Measurements from ENCODE around the gene CARD9.
A peak's percentile ranks its signal among the peaks of the same experiment; 100 is the strongest.

Gene CARD9

DNA sequence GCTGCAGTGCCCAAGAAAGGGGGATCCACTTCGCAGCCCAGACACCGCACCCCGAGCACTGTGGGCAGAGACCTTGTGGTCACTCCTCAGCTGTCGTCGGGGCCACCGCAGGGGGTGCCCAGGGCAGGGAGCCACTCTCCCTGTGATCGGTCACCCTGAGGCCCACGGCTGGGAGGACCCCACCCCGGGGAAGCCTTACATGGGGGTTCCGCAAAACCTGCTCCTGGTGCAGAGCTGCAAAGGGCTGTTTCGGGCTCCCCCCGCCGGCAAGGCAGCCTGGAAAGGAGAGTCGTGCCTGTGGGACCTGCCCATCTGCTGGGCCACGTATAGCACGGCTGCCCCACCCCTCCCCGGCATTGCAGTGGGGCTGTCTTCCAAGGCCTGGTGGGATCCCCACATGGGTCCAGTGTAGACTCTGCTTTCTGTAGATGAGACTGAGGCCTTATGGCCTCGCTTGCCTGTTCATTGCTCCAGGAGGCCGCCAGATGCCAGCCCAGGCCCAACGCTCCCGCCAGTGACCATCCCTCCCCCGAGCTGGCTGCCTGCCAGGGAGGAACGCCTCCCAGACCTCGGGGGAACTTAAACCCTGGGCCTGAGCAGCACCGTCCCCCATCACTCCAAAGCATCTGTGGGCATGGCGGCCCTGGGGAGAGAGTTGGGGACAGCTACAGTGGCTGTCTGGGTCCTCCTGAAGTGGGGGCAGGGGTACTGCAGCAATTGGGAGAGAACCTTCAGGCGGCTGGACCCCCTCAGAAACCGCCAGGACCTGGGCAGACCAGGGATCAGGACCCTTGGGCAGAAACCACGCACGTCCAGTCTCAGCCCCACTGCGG is 8.3 kb downstream of the CARD9 start:
- no peak overlapping the region for H3K4me2 ChIP-seq
- no peaks in the 10 kb centered on the region for H3K27me3 ChIP-seq (ENCODE audit: insufficient read depth, low read depth)
- no peaks in the 10 kb centered on the region for H4K20me1 ChIP-seq (ENCODE audit: insufficient read depth)
- TF ChIP-seq, protein P1, sequence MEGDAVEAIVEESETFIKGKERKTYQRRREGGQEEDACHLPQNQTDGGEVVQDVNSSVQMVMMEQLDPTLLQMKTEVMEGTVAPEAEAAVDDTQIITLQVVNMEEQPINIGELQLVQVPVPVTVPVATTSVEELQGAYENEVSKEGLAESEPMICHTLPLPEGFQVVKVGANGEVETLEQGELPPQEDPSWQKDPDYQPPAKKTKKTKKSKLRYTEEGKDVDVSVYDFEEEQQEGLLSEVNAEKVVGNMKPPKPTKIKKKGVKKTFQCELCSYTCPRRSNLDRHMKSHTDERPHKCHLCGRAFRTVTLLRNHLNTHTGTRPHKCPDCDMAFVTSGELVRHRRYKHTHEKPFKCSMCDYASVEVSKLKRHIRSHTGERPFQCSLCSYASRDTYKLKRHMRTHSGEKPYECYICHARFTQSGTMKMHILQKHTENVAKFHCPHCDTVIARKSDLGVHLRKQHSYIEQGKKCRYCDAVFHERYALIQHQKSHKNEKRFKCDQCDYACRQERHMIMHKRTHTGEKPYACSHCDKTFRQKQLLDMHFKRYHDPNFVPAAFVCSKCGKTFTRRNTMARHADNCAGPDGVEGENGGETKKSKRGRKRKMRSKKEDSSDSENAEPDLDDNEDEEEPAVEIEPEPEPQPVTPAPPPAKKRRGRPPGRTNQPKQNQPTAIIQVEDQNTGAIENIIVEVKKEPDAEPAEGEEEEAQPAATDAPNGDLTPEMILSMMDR (conservative IDR thresholded peaks at IDR 0.05; ENCODE audit: low read depth, low read length): no peak
- H3K4me1 ChIP-seq (ENCODE audit: low read depth, poor library complexity, severe bottlenecking): peaks cover 10% of the 10 kb centered on the region
- no peaks in the 10 kb centered on the region for H3K79me2 ChIP-seq (ENCODE audit: insufficient read depth, low read depth)
- no peak overlapping the region for H3K4me3 ChIP-seq (IDR thresholded peaks at IDR 0.05; ENCODE audit: insufficient read depth, low read depth, low read length)
- no peaks in the 10 kb centered on the region for H3K36me3 ChIP-seq (ENCODE audit: insufficient read depth)
- no peak overlapping the region for H2AFZ ChIP-seq (ENCODE audit: low read depth)
- no peak overlapping the region for H3K27ac ChIP-seq
- no peak overlapping the region for H3K9ac ChIP-seq

DNA sequence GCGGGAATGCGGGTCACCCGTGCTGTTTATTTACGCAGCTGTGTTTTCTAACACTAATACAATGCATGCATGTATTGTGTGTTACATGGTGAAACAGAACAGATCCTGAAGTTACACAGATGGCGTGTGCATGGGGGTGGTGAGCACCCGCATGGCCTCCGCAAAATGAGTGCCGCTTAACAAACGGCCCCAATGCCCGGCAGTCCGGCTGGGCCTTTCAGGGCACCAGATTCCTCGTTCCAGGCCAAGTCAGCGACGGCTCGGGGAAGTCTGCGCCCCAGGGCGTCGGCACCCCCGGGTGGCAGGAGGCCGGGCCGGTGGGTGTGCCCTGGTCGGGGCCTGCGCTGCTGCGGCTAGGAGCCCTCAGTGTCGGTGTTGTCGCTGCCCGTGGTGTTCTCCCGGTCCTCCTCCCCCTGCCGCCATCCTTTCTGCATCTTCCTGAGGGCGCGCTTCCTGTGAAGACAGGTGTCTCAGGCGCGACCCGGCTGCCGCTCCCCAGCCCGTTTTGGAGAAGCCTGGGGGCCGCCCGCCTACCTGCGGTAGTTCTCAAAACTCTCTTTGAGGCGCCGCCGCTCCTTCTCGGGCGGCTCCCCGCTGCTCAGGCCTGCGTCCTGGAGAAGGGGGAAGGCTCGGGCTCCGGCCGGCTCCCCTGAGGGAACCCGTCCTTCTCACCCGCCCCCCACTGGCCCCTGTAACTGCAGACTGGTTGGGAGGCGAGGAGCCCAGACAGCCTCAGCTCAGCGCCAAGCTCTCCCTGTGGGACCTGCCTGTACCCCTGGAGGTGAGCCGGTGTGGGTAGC is 9.3 kb downstream of the CARD9 start:
- Histone ChIP-seq H3K4me3 (IDR thresholded peaks at IDR 0.05; ENCODE audit: insufficient read depth, low read depth, low read length) (no peak overlapping the region), H3K27me3 (ENCODE audit: insufficient read depth, low read depth) (no peaks in the 10 kb centered on the region), H4K20me1 (ENCODE audit: insufficient read depth) (no peaks in the 10 kb centered on the region), H2AFZ (ENCODE audit: low read depth) (0 out of 2 replicates have a peak overlapping the region, but pooled peaks have one; percentile 42), H3K9ac (peak overlapping the region; percentile 89; the same call in 1 of the 2 replicates), H3K36me3 (ENCODE audit: insufficient read depth) (no peaks in the 10 kb centered on the region), H3K4me1 (ENCODE audit: low read depth, poor library complexity, severe bottlenecking) (peaks cover 10% of the 10 kb centered on the region), H3K27ac (no peak overlapping the region; the same call in 1 of the 2 replicates), H3K4me2 (peak overlapping the region; percentile 37; the same call in 1 of the 2 replicates), H3K79me2 (ENCODE audit: insufficient read depth, low read depth) (no peaks in the 10 kb centered on the region)
- TF ChIP-seq, protein P1 (conservative IDR thresholded peaks at IDR 0.05; ENCODE audit: low read depth, low read length): peak; percentile 24; the same call in 1 of the 2 replicates

GRCh38 chr9:136363106-136363948 is 10.1 kb downstream of the CARD9 start, which contains the start of gene DNLZ:
DNLZ (minus strand) TSS chr9:136363744; CDS start chr9:136363714, 30 bp downstream.
- TF ChIP-seq, protein P1 (conservative IDR thresholded peaks at IDR 0.05; ENCODE audit: low read depth, low read length): peak; percentile 84
- Histone ChIP-seq H2AFZ (ENCODE audit: low read depth) (peak within 1 kb of the TSS; percentile 42), H3K4me2 (peak within 1 kb of the TSS; percentile 37; the same call in 1 of the 2 replicates), H3K4me3 (IDR thresholded peaks at IDR 0.05; ENCODE audit: insufficient read depth, low read depth, low read length) (no peak within 1 kb of the TSS), H3K9ac (peak within 1 kb of the TSS; percentile 89), H3K4me1 (ENCODE audit: low read depth, poor library complexity, severe bottlenecking) (peaks cover 10% of the 10 kb centered on the region), H3K79me2 (ENCODE audit: insufficient read depth, low read depth) (no peaks in the 10 kb centered on the region), H3K27me3 (ENCODE audit: insufficient read depth, low read depth) (no peaks in the 10 kb centered on the region), H3K27ac (peak within 1 kb of the TSS; percentile 72), H3K36me3 (ENCODE audit: insufficient read depth) (no peaks in the 10 kb centered on the region), H4K20me1 (ENCODE audit: insufficient read depth) (no peaks in the 10 kb centered on the region)

DNA sequence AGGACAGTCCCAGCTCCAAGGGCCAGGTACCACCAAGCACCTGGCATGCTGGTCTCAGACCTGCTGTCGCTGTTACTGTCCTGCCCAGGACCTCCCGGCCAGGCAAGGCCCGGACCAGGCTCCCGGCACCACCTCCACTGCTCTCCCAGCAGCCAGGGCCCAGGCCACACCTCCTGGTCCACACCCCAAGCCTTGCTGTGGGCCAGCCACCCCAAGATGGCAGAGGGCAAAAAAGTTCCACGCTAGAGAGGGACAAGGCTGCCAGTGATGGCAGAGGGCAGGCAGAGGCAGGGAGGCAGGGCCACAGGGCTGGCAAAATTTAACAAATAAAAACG is 11.1 kb downstream of the CARD9 start:
- peak overlapping the region; percentile 24; the same call in 1 of the 2 replicates for H3K4me2 ChIP-seq
- peaks cover 10% of the 10 kb centered on the region for H3K4me1 ChIP-seq (ENCODE audit: low read depth, poor library complexity, severe bottlenecking)
- H2AFZ ChIP-seq (ENCODE audit: low read depth): no peak overlapping the region
- H4K20me1 ChIP-seq (ENCODE audit: insufficient read depth): no peaks in the 10 kb centered on the region
- no peaks in the 10 kb centered on the region for H3K27me3 ChIP-seq (ENCODE audit: insufficient read depth, low read depth)
- TF ChIP-seq, protein P1 (conservative IDR thresholded peaks at IDR 0.05; ENCODE audit: low read depth, low read length): no peak
- H3K9ac ChIP-seq: no peak overlapping the region
- no peak overlapping the region for H3K4me3 ChIP-seq (IDR thresholded peaks at IDR 0.05; ENCODE audit: insufficient read depth, low read depth, low read length)
- no peaks in the 10 kb centered on the region for H3K36me3 ChIP-seq (ENCODE audit: insufficient read depth)
- no peak overlapping the region for H3K27ac ChIP-seq
- no peaks in the 10 kb centered on the region for H3K79me2 ChIP-seq (ENCODE audit: insufficient read depth, low read depth)

Data from KMS-11 (cell line).